CD14-positive monocyte (primary cell): Measurements from ENCODE around the gene ZFHX3. TPM values are rescaled to one million over a fixed set of nuclear protein-coding genes. Genes with fewer than 3 reads are reported as not detected.
A peak's percentile ranks its signal among the peaks of the same experiment; 100 is the strongest.

Source experiments
- DNase-seq, 3 donors: peaks; one replicate each; pipeline ENCODE4 v3.0.0-alpha.2; 2011 to 2022
- H2AFZ ChIP-seq: 2 replicates; pipeline ENCODE4 v1.6.0; 2012; ENCODE audit warnings: mild to moderate bottlenecking, low read depth, low read length, inconsistent platforms; ENCODE audit not compliant: insufficient read depth, poor library complexity, severe bottlenecking
- H3K27ac ChIP-seq, 2 donors: 1 replicate in 1 of 2; 2 replicates in 1 of 2; pipeline ENCODE4 v1.5.1; 2012 to 2013; ENCODE audit warnings: low read length in 2 of 2, control low read depth in 1 of 2, inconsistent platforms in 1 of 2, low read depth in 1 of 2, mild to moderate bottlenecking in 1 of 2
- H3K27me3 ChIP-seq, 2 donors: one replicate each; pipeline versions ENCODE4 v1.6.0 to v1.6.1; 2011 to 2013; ENCODE audit warnings: low read length in 2 of 2; ENCODE audit not compliant: control insufficient read depth in 2 of 2, insufficient read depth in 2 of 2
- H3K36me3 ChIP-seq, 2 donors: replicated peaks in 1 of 2; 1 replicate in 1 of 2; 2 replicates in 1 of 2; pipeline versions ENCODE4 v1.5.1 to v1.6.1; 2012 to 2013; ENCODE audit warnings: low read length in 2 of 2, control low read depth in 1 of 2, inconsistent platforms in 1 of 2, mild to moderate bottlenecking in 1 of 2; ENCODE audit not compliant: insufficient read depth in 2 of 2, control insufficient read depth in 1 of 2
- H3K4me1 ChIP-seq, 2 donors: 1 replicate in 1 of 2; 2 replicates in 1 of 2; pipeline versions ENCODE4 v1.5.1 to v1.6.1; 2012 to 2013; ENCODE audit warnings: low read length in 2 of 2, control low read depth in 1 of 2, inconsistent platforms in 1 of 2, mild to moderate bottlenecking in 1 of 2, moderate library complexity in 1 of 2; ENCODE audit not compliant: insufficient read depth in 2 of 2, control insufficient read depth in 1 of 2
- H3K4me2 ChIP-seq: replicated peaks from 2 replicates; pipeline ENCODE3; 2012; ENCODE audit warnings: low read length, moderate library complexity, mild to moderate bottlenecking; ENCODE audit not compliant: poor library complexity, severe bottlenecking; ENCODE audit errors: extremely low read depth
- H3K4me3 ChIP-seq, 3 experiments: fragments of 200-600 bp in 1 of 3; sonication (generic) in 1 of 3; replicated peaks in 1 of 3; 1 replicate in 2 of 3; 2 replicates in 1 of 3; pipeline ENCODE4 v1.5.1; 2011 to 2013; ENCODE audit warnings: low read length in 3 of 3, mild to moderate bottlenecking in 3 of 3, control low read depth in 2 of 3, low read depth in 2 of 3, inconsistent platforms in 1 of 3, moderate library complexity in 1 of 3
- H3K79me2 ChIP-seq: 2 replicates; pipeline ENCODE4 v1.6.0; 2012; ENCODE audit warnings: mild to moderate bottlenecking, control low read depth, inconsistent platforms, low read length, moderate library complexity; ENCODE audit not compliant: insufficient read depth
- H3K9ac ChIP-seq: 2 replicates; pipeline ENCODE4 v1.6.0; 2017; ENCODE audit warnings: low read length, mild to moderate bottlenecking; ENCODE audit not compliant: insufficient read depth, poor library complexity, severe bottlenecking
- H3K9me3 ChIP-seq, 2 donors: replicated peaks in 1 of 2; 1 replicate in 1 of 2; 2 replicates in 1 of 2; pipeline versions ENCODE4 v1.5.1 to v1.6.1; 2012 to 2013; ENCODE audit warnings: low read length in 2 of 2, control low read depth in 1 of 2; ENCODE audit not compliant: control insufficient read depth in 1 of 2, insufficient read depth in 1 of 2
- H4K20me1 ChIP-seq: 2 replicates; pipeline ENCODE4 v1.6.0; 2012; ENCODE audit warnings: mild to moderate bottlenecking, low read length, control low read depth, moderate library complexity; ENCODE audit not compliant: insufficient read depth
- H3K27ac Mint-ChIP-seq, 7 donors: one replicate each; pipeline ENCODE4 v1.8.0; 2020; ENCODE audit warnings: mild to moderate bottlenecking in 7 of 7, mixed read lengths in 7 of 7, moderate library complexity in 6 of 7, inconsistent platforms in 2 of 7
- H3K27me3 Mint-ChIP-seq, 3 donors: one replicate each; pipeline ENCODE4 v1.8.0; 2021 to 2022; ENCODE audit warnings: low read depth in 3 of 3, mild to moderate bottlenecking in 3 of 3, mixed read lengths in 3 of 3, moderate library complexity in 3 of 3, inconsistent platforms in 1 of 3
- H3K36me3 Mint-ChIP-seq, 2 donors: one replicate each; pipeline ENCODE4 v1.8.0; 2020; ENCODE audit warnings: mixed read lengths in 2 of 2, inconsistent platforms in 1 of 2, mild to moderate bottlenecking in 1 of 2
- H3K4me1 Mint-ChIP-seq: one replicate; pipeline ENCODE4 v1.8.0; 2020; ENCODE audit warnings: mild to moderate bottlenecking, mixed read lengths
- H3K4me3 Mint-ChIP-seq, 2 donors: one replicate each; pipeline ENCODE4 v1.8.0; 2020; ENCODE audit warnings: mild to moderate bottlenecking in 2 of 2, mixed read lengths in 2 of 2, moderate library complexity in 1 of 2
- H3K9me3 Mint-ChIP-seq, 7 donors: one replicate each; pipeline ENCODE4 v1.8.0; 2020 to 2022; ENCODE audit warnings: mixed read lengths in 7 of 7, mild to moderate bottlenecking in 6 of 7, moderate library complexity in 6 of 7, inconsistent platforms in 2 of 7
- WGBS: methylation state at CpG from one replicate; pipeline ENCODE4 v1.1.5; 2013; ENCODE audit warnings: missing lambda C conversion rate; ENCODE audit not compliant: insufficient coverage; 5-methylcytosine and 5-hydroxymethylcytosine counted together
- intact Hi-C, 2 donors: fragments of 100-400 bp; cut with micrococcal nuclease; formaldehyde crosslinking; loops; one replicate each; pipeline versions ENCODE4 v1.15.0 to v1.15.1; 2023
- polyA plus RNA-seq, 3 donors: library from polyadenylated mRNA; depleted of rRNA in 1 of 3; unstranded in 2 of 3; stranded (reverse) in 1 of 3; fragments of 300-500 nt in 2 of 3; fragments of >200 nt in 1 of 3; fragmentation: Illumina TruSeq in 2 of 3; gene quantifications; 1 replicate in 2 of 3; 2 replicates in 1 of 3; pipeline ENCODE4 v1.2.3, GENCODE V29; 2012 to 2021
- TF ChIP-seq, protein P1 (sequence below): fragments of 200-600 bp; IDR thresholded peaks from one replicate; pipeline ENCODE4 v1.8.0; 2022; ENCODE audit warnings: antibody characterized with exemption, mild to moderate bottlenecking

The ZFHX3 gene
- polyA plus RNA-seq, 3 donors = 0.42 to 4.2 (median 0.43) TPM

DNA sequence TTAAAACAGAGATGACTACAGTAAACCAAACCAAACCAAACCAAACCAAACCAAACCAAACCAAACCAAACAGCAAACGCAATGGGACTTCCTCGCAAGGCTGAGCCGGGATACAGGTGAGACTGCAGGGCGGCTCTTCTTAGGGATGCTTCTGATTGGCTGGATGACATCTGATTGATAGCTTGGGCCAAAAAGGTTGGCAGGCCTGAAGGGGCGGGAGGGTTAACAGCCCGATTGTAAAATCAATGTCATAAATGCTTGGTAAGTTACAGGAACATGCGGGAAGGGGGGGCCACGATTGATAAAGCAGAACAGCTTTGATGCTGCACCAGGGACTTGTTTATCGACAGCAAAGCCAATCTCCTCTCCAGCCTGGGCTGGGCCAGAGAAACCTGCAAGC is 86.1 kb downstream of the ZFHX3 start:
- Histone ChIP-seq H3K27ac (no peak overlapping the region), H3K4me2 (no peak overlapping the region), H4K20me1 (peaks cover 51% of the 10 kb centered on the region), H3K9me3 (peaks cover 0 to 7% of the 10 kb centered on the region in 2 donors), H3K79me2 (no peaks in the 10 kb centered on the region), H3K27me3 (no peaks in the 10 kb centered on the region), H3K4me1 (no peaks in the 10 kb centered on the region), H3K9ac (no peak overlapping the region), H3K4me3 (no peak overlapping the region), H2AFZ (no peak overlapping the region), H3K36me3 (peaks cover 9 to 23% of the 10 kb centered on the region in 2 donors)
- intact Hi-C loops = no loop called here
- no peak for DNase-seq
- H3K36me3 Mint-ChIP-seq = peaks cover 29 to 32% of the 10 kb centered on the region in 2 donors
- 95% methylated on average over 3 of the region's 9 CpGs for WGBS
- H3K9me3 Mint-ChIP-seq = peaks cover 1 to 13% (median 9%) of the 10 kb centered on the region in 7 donors
- H3K4me1 Mint-ChIP-seq = no peaks in the 10 kb centered on the region
- peak overlapping the region in 1 of 7 donors; percentile 27 for H3K27ac Mint-ChIP-seq
- H3K4me3 Mint-ChIP-seq = no peak overlapping the region
- TF ChIP-seq, protein P1, sequence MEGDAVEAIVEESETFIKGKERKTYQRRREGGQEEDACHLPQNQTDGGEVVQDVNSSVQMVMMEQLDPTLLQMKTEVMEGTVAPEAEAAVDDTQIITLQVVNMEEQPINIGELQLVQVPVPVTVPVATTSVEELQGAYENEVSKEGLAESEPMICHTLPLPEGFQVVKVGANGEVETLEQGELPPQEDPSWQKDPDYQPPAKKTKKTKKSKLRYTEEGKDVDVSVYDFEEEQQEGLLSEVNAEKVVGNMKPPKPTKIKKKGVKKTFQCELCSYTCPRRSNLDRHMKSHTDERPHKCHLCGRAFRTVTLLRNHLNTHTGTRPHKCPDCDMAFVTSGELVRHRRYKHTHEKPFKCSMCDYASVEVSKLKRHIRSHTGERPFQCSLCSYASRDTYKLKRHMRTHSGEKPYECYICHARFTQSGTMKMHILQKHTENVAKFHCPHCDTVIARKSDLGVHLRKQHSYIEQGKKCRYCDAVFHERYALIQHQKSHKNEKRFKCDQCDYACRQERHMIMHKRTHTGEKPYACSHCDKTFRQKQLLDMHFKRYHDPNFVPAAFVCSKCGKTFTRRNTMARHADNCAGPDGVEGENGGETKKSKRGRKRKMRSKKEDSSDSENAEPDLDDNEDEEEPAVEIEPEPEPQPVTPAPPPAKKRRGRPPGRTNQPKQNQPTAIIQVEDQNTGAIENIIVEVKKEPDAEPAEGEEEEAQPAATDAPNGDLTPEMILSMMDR = no peak
- peaks cover 3 to 6% (median 4%) of the 10 kb centered on the region in 3 donors for H3K27me3 Mint-ChIP-seq

- no peak overlapping the region for H3K9ac ChIP-seq
- intact Hi-C loops = no loop called here
- H3K36me3 ChIP-seq = peaks cover 10 to 23% of the 10 kb centered on the region in 2 donors
- Mint-ChIP-seq H3K27ac (peak overlapping the region in 4 of 7 donors; percentile 23 to 67 (median 49)), H3K27me3 (peaks cover 3 to 6% (median 4%) of the 10 kb centered on the region in 3 donors), H3K4me3 (no peak overlapping the region), H3K36me3 (peaks cover 29 to 32% of the 10 kb centered on the region in 2 donors), H3K4me1 (no peaks in the 10 kb centered on the region), H3K9me3 (peaks cover 1 to 13% (median 9%) of the 10 kb centered on the region in 7 donors)
- H3K4me1 ChIP-seq = no peaks in the 10 kb centered on the region
- TF ChIP-seq, protein P1 = peak; percentile 42
- 93% methylated on average over 19 of the region's 20 CpGs for WGBS
- H3K79me2 ChIP-seq = no peaks in the 10 kb centered on the region
- peaks cover 46% of the 10 kb centered on the region for H4K20me1 ChIP-seq
- H3K4me3 ChIP-seq = no peak overlapping the region
- H3K27ac ChIP-seq = no peak overlapping the region
- no peak overlapping the region for H2AFZ ChIP-seq
- H3K4me2 ChIP-seq = no peak overlapping the region
- no peak for DNase-seq
- no peaks in the 10 kb centered on the region for H3K27me3 ChIP-seq
- peaks cover 0 to 7% of the 10 kb centered on the region in 2 donors for H3K9me3 ChIP-seq
These were observed 86.7 kb downstream of the ZFHX3 start for GRCh38 chr16:72961115-72961832.
